ENCODE results near the gene GRAP2. TPM values are rescaled to one million over a fixed set of nuclear protein-coding genes. Genes with fewer than 3 reads are reported as not detected.
A peak's percentile ranks its signal among the peaks of the same experiment; 100 is the strongest.

The GRAP2 gene
- total RNA-seq, 2 experiments from 2014 or later: 183 to 257 TPM

- Mint-ChIP-seq H3K27me3 (no peaks in the 10 kb centered on the region), H3K9me3 (ENCODE audit: low read depth) (no peaks in the 10 kb centered on the region), H3K27ac (peak overlapping the region; percentile 94), H3K4me1 (peaks cover 55% of the 10 kb centered on the region), H3K36me3 (peaks cover 50% of the 10 kb centered on the region), H3K4me3 (peak overlapping the region; percentile 72)
- CTCF ChIA-PET: interaction anchor here (0.8 to 4.4 kb wide), 26 partner anchors 9 to 402 kb away, joined by 3 to 62 read pairs (median 4); partner anchors contain the start of gene FAM83F
- ATAC-seq (peak; percentile 59), DNase-seq (peak; percentile 87)
These were observed 32.2 kb downstream of the GRAP2 start for GRCh38 chr22:39932918-39933649.

GRCh38 chr22:39933741-39934140 is 32.9 kb downstream of the GRAP2 start:
- H3K27me3 Mint-ChIP-seq: no peaks in the 10 kb centered on the region
- CTCF ChIA-PET: interaction anchor here (0.8 to 4.4 kb wide), 18 partner anchors 9 to 399 kb away, joined by 3 to 62 read pairs (median 6); no protein-coding TSS in a partner anchor
- H3K9me3 Mint-ChIP-seq (ENCODE audit: low read depth): no peaks in the 10 kb centered on the region
- H3K36me3 Mint-ChIP-seq: peaks cover 47% of the 10 kb centered on the region
- peak overlapping the region; percentile 72 for H3K4me3 Mint-ChIP-seq
- peak; percentile 17 for ATAC-seq
- peaks cover 62% of the 10 kb centered on the region for H3K4me1 Mint-ChIP-seq
- no peak for DNase-seq
- H3K27ac Mint-ChIP-seq: peak overlapping the region; percentile 94

GRCh38 chr22:39935116-39935515 is 34.2 kb downstream of the GRAP2 start:
- ATAC-seq (no peak), DNase-seq (no peak)
- no peaks in the 10 kb centered on the region for H3K27me3 Mint-ChIP-seq
- peaks cover 73% of the 10 kb centered on the region for H3K4me1 Mint-ChIP-seq
- CTCF ChIA-PET: interaction anchor here (0.5 to 4.4 kb wide), 7 partner anchors 7 to 330 kb away, joined by 3 to 62 read pairs (median 5); no protein-coding TSS in a partner anchor
- no peaks in the 10 kb centered on the region for H3K9me3 Mint-ChIP-seq (ENCODE audit: low read depth)
- peaks cover 52% of the 10 kb centered on the region for H3K36me3 Mint-ChIP-seq
- peak overlapping the region; percentile 72 for H3K4me3 Mint-ChIP-seq
- peak overlapping the region; percentile 94 for H3K27ac Mint-ChIP-seq

GRCh38 chr22:39935612-39936011 is 34.7 kb downstream of the GRAP2 start:
- Mint-ChIP-seq H3K27me3 (no peaks in the 10 kb centered on the region), H3K27ac (peak overlapping the region; percentile 94), H3K9me3 (ENCODE audit: low read depth) (no peaks in the 10 kb centered on the region), H3K36me3 (peaks cover 56% of the 10 kb centered on the region), H3K4me1 (peaks cover 78% of the 10 kb centered on the region), H3K4me3 (peak overlapping the region; percentile 72)
- DNase-seq: no peak
- ATAC-seq: no peak
- CTCF ChIA-PET: interaction anchor here (0.5 to 4.4 kb wide), 6 partner anchors 7 to 330 kb away, joined by 3 to 62 read pairs (median 16); no protein-coding TSS in a partner anchor

GRCh38 chr22:39936523-39937145 is 35.8 kb downstream of the GRAP2 start:
- CTCF ChIA-PET: interaction anchor here (0.7 to 2.4 kb wide), 6 partner anchors 11 to 402 kb away, joined by 3 to 7 read pairs (median 3); no protein-coding TSS in a partner anchor
- no peak for ATAC-seq
- Mint-ChIP-seq H3K27ac (peak overlapping the region; percentile 94), H3K4me1 (peaks cover 87% of the 10 kb centered on the region), H3K36me3 (peaks cover 63% of the 10 kb centered on the region), H3K4me3 (peak overlapping the region; percentile 72), H3K27me3 (no peaks in the 10 kb centered on the region), H3K9me3 (ENCODE audit: low read depth) (no peaks in the 10 kb centered on the region)
- DNase-seq: no peak

- H3K27me3 Mint-ChIP-seq: no peaks in the 10 kb centered on the region
- DNase-seq (no peak), ATAC-seq (no peak)
- peak overlapping the region; percentile 49 for H3K4me3 Mint-ChIP-seq
- CTCF ChIA-PET: interaction anchor here (0.6 to 2.4 kb wide), 3 partner anchors 12 to 403 kb away, joined by 3 to 7 read pairs (median 3); no protein-coding TSS in a partner anchor
- H3K27ac Mint-ChIP-seq: peak overlapping the region; percentile 94
- H3K4me1 Mint-ChIP-seq: peaks cover 95% of the 10 kb centered on the region
- H3K9me3 Mint-ChIP-seq (ENCODE audit: low read depth): no peaks in the 10 kb centered on the region
- H3K36me3 Mint-ChIP-seq: peaks cover 56% of the 10 kb centered on the region
These were observed 37.0 kb downstream of the GRAP2 start for GRCh38 chr22:39937906-39938305.

- H3K27me3 Mint-ChIP-seq: no peaks in the 10 kb centered on the region
- CTCF ChIA-PET: interaction anchor here (0.6 to 2.4 kb wide), 4 partner anchors 9 to 404 kb away, joined by 3 to 7 read pairs (median 3); no protein-coding TSS in a partner anchor
- DNase-seq (no peak), ATAC-seq (peak; percentile 5)
- H3K27ac Mint-ChIP-seq: peak overlapping the region; percentile 94
- no peaks in the 10 kb centered on the region for H3K9me3 Mint-ChIP-seq (ENCODE audit: low read depth)
- H3K4me3 Mint-ChIP-seq: peak overlapping the region; percentile 49
- H3K36me3 Mint-ChIP-seq: peaks cover 51% of the 10 kb centered on the region
- H3K4me1 Mint-ChIP-seq: peaks cover 94% of the 10 kb centered on the region
These were observed 37.7 kb downstream of the GRAP2 start for GRCh38 chr22:39938509-39939111.

GRCh38 chr22:39939830-39940229 is 38.9 kb downstream of the GRAP2 start:
- Mint-ChIP-seq H3K27ac (peak overlapping the region; percentile 88), H3K9me3 (ENCODE audit: low read depth) (no peaks in the 10 kb centered on the region), H3K36me3 (peaks cover 47% of the 10 kb centered on the region), H3K4me1 (peaks cover 94% of the 10 kb centered on the region), H3K4me3 (peak overlapping the region; percentile 14), H3K27me3 (no peaks in the 10 kb centered on the region)
- CTCF ChIA-PET: interaction anchor here (0.8 kb wide), 2 partner anchors 163 to 396 kb away, joined by 3 to 6 read pairs; no protein-coding TSS in a partner anchor
- no peak for ATAC-seq
- no peak for DNase-seq

GRCh38 chr22:39940757-39941305 is 39.9 kb downstream of the GRAP2 start:
- CTCF ChIA-PET: interaction anchor here (1.2 to 3.8 kb wide), 4 partner anchors 7 to 406 kb away, joined by 4 to 28 read pairs (median 17); no protein-coding TSS in a partner anchor
- H3K9me3 Mint-ChIP-seq (ENCODE audit: low read depth): no peaks in the 10 kb centered on the region
- peak overlapping the region; percentile 34 for H3K4me3 Mint-ChIP-seq
- ATAC-seq (peak; percentile 47), DNase-seq (no peak)
- H3K27ac Mint-ChIP-seq: peak overlapping the region; percentile 88
- H3K36me3 Mint-ChIP-seq: peaks cover 47% of the 10 kb centered on the region
- H3K4me1 Mint-ChIP-seq: peaks cover 92% of the 10 kb centered on the region
- no peaks in the 10 kb centered on the region for H3K27me3 Mint-ChIP-seq

GRCh38 chr22:39941601-39942000 is 40.7 kb downstream of the GRAP2 start:
- no peaks in the 10 kb centered on the region for H3K27me3 Mint-ChIP-seq
- peak overlapping the region; percentile 88 for H3K27ac Mint-ChIP-seq
- peaks cover 90% of the 10 kb centered on the region for H3K4me1 Mint-ChIP-seq
- ATAC-seq: no peak
- H3K36me3 Mint-ChIP-seq: peaks cover 40% of the 10 kb centered on the region
- DNase-seq: no peak
- no peaks in the 10 kb centered on the region for H3K9me3 Mint-ChIP-seq (ENCODE audit: low read depth)
- H3K4me3 Mint-ChIP-seq: peak overlapping the region; percentile 12
- CTCF ChIA-PET: interaction anchor here (1.1 to 3.8 kb wide), 10 partner anchors 8 to 407 kb away, joined by 3 to 28 read pairs (median 9); no protein-coding TSS in a partner anchor

GRCh38 chr22:39942439-39943230 is 41.8 kb downstream of the GRAP2 start:
- H3K36me3 Mint-ChIP-seq: peaks cover 45% of the 10 kb centered on the region
- peak; percentile 52 for ATAC-seq
- peak overlapping the region; percentile 43 for H3K4me3 Mint-ChIP-seq
- CTCF ChIA-PET: interaction anchor here (0.6 to 3.8 kb wide), 26 partner anchors 9 to 440 kb away, joined by 3 to 28 read pairs (median 4); partner anchors contain the start of gene RPS19BP1
- no peaks in the 10 kb centered on the region for H3K27me3 Mint-ChIP-seq
- H3K27ac Mint-ChIP-seq: peak overlapping the region; percentile 88
- H3K4me1 Mint-ChIP-seq: peaks cover 90% of the 10 kb centered on the region
- no peaks in the 10 kb centered on the region for H3K9me3 Mint-ChIP-seq (ENCODE audit: low read depth)
- DNase-seq: no peak

GRCh38 chr22:39943337-39943736 is 42.5 kb downstream of the GRAP2 start:
- CTCF ChIA-PET: interaction anchor here (0.7 to 3.8 kb wide), 21 partner anchors 10 to 412 kb away, joined by 3 to 28 read pairs (median 4); partner anchors contain the start of gene RPS19BP1
- H3K27me3 Mint-ChIP-seq: no peaks in the 10 kb centered on the region
- peak; percentile 17 for ATAC-seq
- peak; percentile 62 for DNase-seq
- H3K27ac Mint-ChIP-seq: peak overlapping the region; percentile 88
- H3K36me3 Mint-ChIP-seq: peaks cover 44% of the 10 kb centered on the region
- H3K4me3 Mint-ChIP-seq: peak overlapping the region; percentile 43
- H3K4me1 Mint-ChIP-seq: peaks cover 88% of the 10 kb centered on the region
- no peaks in the 10 kb centered on the region for H3K9me3 Mint-ChIP-seq (ENCODE audit: low read depth)

Data from activated CD8-positive, alpha-beta memory T cell treated with anti-CD3 and anti-CD28 coated beads, Interleukin-2, amount 10 ng/mL, durations not matched to agents 7 days and 5 days (primary cell).